Lower leg skin (tissue), 3 donors: ENCODE data around the gene KXD1.

Experiments used
- POLR2A ChIP-seq, 2 donors: fragments of 450-650 bp; IDR thresholded peaks; one replicate each; pipeline ENCODE4 v1.6.1; 2016 to 2017; ENCODE audit warnings: antibody characterized with exemption in 2 of 2, mild to moderate bottlenecking in 1 of 2, moderate library complexity in 1 of 2
- TF ChIP-seq, protein P1 (sequence below), 3 donors: fragments of 450-650 bp; IDR thresholded peaks; one replicate each; pipeline ENCODE4 v1.5.1; 2016; ENCODE audit warnings: antibody characterized with exemption in 3 of 3, mild to moderate bottlenecking in 3 of 3, moderate library complexity in 2 of 3

DNA sequence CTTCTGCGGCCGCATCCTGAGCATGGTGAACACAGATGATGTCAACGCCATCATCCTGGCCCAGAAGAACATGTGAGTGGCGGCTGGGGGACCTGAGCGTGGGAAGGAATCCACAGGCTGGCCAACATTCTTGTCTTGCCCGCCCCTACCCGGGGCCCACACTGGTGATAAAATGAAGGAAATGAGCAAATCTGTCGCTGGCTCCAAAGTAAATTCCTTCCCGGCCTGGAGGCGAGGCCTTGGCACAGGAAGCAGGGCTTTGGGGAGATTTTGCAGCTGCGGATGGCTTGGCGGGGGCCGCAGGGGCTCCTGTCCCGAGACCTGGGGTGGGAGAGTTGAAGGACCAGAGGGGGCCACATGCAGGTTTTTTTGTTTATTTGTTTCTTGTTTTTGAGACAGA, 4.4 kb downstream of the KXD1 start:
- TF ChIP-seq, protein P1, sequence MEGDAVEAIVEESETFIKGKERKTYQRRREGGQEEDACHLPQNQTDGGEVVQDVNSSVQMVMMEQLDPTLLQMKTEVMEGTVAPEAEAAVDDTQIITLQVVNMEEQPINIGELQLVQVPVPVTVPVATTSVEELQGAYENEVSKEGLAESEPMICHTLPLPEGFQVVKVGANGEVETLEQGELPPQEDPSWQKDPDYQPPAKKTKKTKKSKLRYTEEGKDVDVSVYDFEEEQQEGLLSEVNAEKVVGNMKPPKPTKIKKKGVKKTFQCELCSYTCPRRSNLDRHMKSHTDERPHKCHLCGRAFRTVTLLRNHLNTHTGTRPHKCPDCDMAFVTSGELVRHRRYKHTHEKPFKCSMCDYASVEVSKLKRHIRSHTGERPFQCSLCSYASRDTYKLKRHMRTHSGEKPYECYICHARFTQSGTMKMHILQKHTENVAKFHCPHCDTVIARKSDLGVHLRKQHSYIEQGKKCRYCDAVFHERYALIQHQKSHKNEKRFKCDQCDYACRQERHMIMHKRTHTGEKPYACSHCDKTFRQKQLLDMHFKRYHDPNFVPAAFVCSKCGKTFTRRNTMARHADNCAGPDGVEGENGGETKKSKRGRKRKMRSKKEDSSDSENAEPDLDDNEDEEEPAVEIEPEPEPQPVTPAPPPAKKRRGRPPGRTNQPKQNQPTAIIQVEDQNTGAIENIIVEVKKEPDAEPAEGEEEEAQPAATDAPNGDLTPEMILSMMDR (IDR thresholded peaks at IDR 0.05): no peak
- no peak for TF ChIP-seq POLR2A (IDR thresholded peaks at IDR 0.05)
